ENCODE measurements around the gene P2RX1. TPM values are rescaled to one million over a fixed set of nuclear protein-coding genes. Genes with fewer than 3 reads are reported as not detected.

P2RX1 gene
- total and polyA plus RNA-seq, 2 experiments from 2014 or later = 3.2 to 3.6 TPM

- Histone ChIP-seq H3K27ac (peak overlapping the region; percentile 90), H3K27me3 (no peaks in the 10 kb centered on the region), H3K4me1 (ENCODE audit: low read depth) (peaks cover 37% of the 10 kb centered on the region), H3K36me3 (no peaks in the 10 kb centered on the region), H3K4me3 (no peak overlapping the region), H3K9me3 (ENCODE audit: low read depth) (no peaks in the 10 kb centered on the region)
- peak in 1 of 2 donors; percentile 40 for DNase-seq (ENCODE audit: low read depth in 1 of 2, low spot score in 1 of 2)
- no peak for TF ChIP-seq CTCF (IDR thresholded peaks at IDR 0.05; ENCODE audit: low read depth, low read length)
Observed at GRCh38 chr17:3926860-3927627, 10.8 kb upstream of the P2RX1 start.

GRCh38 chr17:3925684-3926485, 9.6 kb upstream of the P2RX1 start:
- DNase-seq (ENCODE audit: low read depth in 1 of 2, low spot score in 1 of 2) = no peak
- Histone ChIP-seq H3K27ac (peak overlapping the region; percentile 90), H3K9me3 (ENCODE audit: low read depth) (no peaks in the 10 kb centered on the region), H3K36me3 (no peaks in the 10 kb centered on the region), H3K4me3 (no peak overlapping the region), H3K4me1 (ENCODE audit: low read depth) (peaks cover 37% of the 10 kb centered on the region), H3K27me3 (no peaks in the 10 kb centered on the region)
- TF ChIP-seq CTCF (IDR thresholded peaks at IDR 0.05; ENCODE audit: low read depth, low read length) = no peak

- DNase-seq (ENCODE audit: low read depth in 1 of 2, low spot score in 1 of 2) = no peak
- Histone ChIP-seq H3K27me3 (no peaks in the 10 kb centered on the region), H3K27ac (no peak overlapping the region), H3K4me1 (ENCODE audit: low read depth) (peaks cover 37% of the 10 kb centered on the region), H3K9me3 (ENCODE audit: low read depth) (no peaks in the 10 kb centered on the region), H3K36me3 (no peaks in the 10 kb centered on the region), H3K4me3 (no peak overlapping the region)
- no peak for TF ChIP-seq CTCF (IDR thresholded peaks at IDR 0.05; ENCODE audit: low read depth, low read length)
Observed at GRCh38 chr17:3924512-3925350, 8.5 kb upstream of the P2RX1 start.

GRCh38 chr17:3923466-3924190, 7.4 kb upstream of the P2RX1 start:
- DNase-seq (ENCODE audit: low read depth in 1 of 2, low spot score in 1 of 2) = no peak
- Histone ChIP-seq H3K27me3 (no peaks in the 10 kb centered on the region), H3K27ac (no peak overlapping the region), H3K36me3 (no peaks in the 10 kb centered on the region), H3K4me3 (no peak overlapping the region), H3K9me3 (ENCODE audit: low read depth) (no peaks in the 10 kb centered on the region), H3K4me1 (ENCODE audit: low read depth) (peaks cover 46% of the 10 kb centered on the region)
- no peak for TF ChIP-seq CTCF (IDR thresholded peaks at IDR 0.05; ENCODE audit: low read depth, low read length)

GRCh38 chr17:3922765-3923164, 6.5 kb upstream of the P2RX1 start:
- no peaks in the 10 kb centered on the region for H3K27me3 ChIP-seq
- DNase-seq (ENCODE audit: low read depth in 1 of 2, low spot score in 1 of 2) = no peak
- H3K36me3 ChIP-seq = no peaks in the 10 kb centered on the region
- H3K4me3 ChIP-seq = no peak overlapping the region
- H3K9me3 ChIP-seq (ENCODE audit: low read depth) = no peaks in the 10 kb centered on the region
- peaks cover 43% of the 10 kb centered on the region for H3K4me1 ChIP-seq (ENCODE audit: low read depth)
- no peak overlapping the region for H3K27ac ChIP-seq
- no peak for TF ChIP-seq CTCF (IDR thresholded peaks at IDR 0.05; ENCODE audit: low read depth, low read length)
